Right renal cortex interstitium (tissue), 3 donors: ENCODE results near the gene HOXA4. TPM values are rescaled to one million over a fixed set of nuclear protein-coding genes. Genes with fewer than 3 reads are reported as not detected.
A peak's percentile ranks its signal among the peaks of the same experiment; 100 is the strongest.

ENCODE experiments used
- DNase-seq, 3 donors: peaks; one replicate each; pipeline ENCODE4 v3.0.0-alpha.2; 2013; ENCODE audit warnings: low read depth in 3 of 3, low spot score in 2 of 3
- polyA plus RNA-seq, 3 donors: library from polyadenylated mRNA; unstranded; fragments of 120-200 nt; gene quantifications; one replicate each; pipeline ENCODE4 v1.2.1, GENCODE V29; 2013; ENCODE audit not compliant: insufficient read length in 3 of 3

Gene HOXA4
- 10 to 100 TPM; 15.7 to 22.5 (median 17.3) TPM for polyA plus RNA-seq

DNA sequence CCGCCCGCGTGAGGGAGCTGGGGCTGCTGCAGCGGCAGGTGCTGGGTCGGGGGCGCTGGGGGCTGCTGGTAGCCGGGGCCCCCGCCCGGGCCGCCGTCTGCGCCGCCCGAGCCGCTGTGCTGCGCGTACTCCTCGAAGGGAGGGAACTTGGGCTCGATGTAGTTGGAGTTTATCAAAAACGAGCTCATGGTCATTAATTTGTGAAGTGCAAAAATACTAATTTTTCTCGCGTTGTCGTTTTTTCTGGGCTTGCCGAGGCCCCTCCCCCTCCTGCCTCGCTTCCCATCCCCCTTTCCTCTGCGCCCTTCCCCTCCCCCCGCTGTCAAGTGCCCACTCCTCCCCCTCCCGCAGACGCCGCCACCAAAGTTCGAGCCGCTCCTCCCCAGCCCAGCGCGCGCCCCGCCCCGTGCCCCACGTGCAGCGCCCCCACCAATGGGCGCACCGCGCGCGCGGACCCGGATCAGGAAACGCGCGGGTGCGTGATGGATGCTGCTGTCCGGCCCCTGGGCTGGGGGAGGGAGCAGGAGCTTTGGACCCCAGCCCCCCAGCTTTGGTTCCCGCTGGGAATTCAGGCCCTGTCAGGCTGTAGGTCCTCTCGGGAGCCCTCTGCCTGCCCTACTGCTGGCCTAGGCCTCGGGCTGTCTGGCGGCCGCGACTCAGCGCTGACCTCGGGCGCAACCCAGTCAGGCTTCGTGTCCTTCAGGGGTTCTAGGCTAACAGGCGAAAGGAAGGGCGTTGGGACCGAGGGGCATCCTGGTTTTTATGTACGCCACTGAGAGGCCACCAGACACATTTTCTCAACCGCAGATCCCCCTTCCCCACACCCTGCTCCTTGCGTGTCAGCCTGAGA lies at the start of gene HOXA4:
HOXA4 (minus strand) TSS at position 218 of the 850 bp plus-strand sequence; CDS start at position 194, 24 bp downstream.
- no peak for DNase-seq

DNA sequence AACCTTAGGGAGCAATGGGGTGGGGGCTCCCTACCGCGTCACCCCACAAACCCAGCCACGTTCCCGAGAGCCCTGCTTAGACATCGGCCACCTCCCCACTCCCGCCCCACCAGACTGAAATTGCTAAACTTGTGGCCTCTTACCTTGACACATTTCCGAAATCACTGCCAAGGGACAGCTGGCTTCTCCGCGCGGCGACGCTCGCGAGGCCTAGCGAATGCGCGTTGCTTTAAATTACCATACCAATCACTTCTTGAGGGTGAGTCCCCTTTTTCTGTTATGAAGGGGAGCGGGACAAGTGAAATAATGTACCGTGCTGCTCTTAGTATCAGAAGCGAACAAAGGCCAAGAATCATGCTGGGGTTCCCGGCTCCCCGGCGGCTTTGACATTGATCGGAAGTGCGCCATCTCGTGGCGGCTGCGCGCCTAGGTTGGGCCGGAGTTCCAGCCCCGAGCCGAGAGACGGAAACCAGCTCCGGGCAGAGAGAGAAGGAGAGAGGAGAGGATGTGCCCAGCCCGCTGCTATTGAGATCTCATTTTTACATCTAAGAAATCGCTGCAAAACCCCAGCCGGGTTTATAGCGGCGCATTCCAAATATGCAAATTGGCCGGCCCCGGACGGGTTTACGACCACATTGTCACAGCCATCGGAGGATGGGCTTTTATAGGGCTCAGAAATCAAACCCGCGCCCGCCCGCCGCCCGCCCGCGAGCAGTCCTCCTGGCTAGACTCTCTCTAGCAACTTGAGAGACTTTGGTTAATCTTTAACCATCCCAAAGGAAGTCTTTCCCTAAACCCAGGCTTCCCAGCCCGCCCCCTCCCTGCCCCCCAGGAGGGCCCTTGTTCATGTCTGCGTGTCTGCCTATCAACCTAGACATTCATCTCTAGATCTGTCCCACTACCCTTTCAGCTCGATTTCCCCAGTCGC lies 49.2 kb upstream of the HOXA4 start:
- peak in 1 of 3 donors; percentile 85 for DNase-seq

DNA sequence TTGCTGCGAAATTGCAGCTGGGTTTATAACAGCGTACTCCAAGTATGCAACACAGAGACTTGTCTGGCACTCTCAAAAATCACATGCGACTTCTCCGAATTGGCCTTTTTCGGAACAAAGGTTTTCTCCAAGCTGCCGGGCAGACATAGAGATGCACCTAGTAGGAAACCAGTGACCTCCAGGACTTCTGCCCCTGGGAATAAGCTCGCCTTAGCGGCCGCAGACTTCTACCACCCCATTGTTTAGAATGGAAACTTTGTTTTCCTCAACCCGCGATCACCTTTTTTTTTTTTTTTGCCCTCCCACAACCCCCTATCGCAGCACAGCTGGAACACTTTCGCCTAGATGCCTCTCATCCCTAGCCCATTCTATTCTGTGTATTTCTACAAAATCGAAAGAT lies 48.5 kb upstream of the HOXA4 start:
- no peak for DNase-seq

DNA sequence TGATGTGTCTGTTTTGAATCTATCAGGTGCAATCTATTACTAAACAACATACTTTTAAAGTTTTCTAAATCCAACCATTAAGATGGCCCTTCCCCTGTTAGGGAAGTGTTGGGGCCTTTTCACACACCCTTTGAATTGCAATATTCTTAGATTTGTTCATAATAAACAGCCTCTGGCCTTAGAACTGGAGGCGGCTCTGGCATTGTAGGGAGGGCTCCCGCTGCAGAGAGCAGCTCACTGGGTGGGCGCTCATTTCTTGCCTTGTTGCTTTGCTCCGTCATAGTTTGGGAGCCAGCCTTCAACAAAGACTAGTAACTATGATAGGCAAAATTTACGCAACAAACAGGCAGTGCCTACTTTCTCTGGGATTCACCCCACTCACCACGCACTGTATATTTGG lies 47.8 kb upstream of the HOXA4 start:
- DNase-seq: no peak

DNA sequence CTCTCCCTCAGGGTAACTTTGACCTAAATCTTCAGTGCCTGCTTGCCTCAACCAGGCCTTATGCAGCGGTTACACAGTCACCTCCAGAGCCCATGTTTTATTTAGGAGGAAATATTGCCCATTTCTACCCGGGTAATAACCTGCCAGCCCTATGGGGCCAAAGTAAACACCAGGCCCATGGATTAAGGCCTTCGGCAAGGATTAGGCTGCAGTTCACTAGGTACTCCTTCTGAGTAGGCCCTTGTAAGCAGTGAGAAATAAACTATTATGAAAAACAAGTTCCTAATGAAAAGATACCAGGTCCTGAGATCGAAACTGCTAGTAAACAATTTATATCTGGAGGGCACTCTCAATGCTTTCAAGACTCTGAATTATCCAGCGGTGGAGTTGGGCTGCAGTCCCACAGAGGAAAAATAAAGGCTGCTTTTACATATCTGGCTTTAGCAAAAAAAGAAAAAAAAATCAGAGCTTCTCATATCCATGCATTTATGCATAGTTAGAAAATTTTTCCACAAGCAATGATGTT lies 47.3 kb upstream of the HOXA4 start:
- DNase-seq: no peak

DNA sequence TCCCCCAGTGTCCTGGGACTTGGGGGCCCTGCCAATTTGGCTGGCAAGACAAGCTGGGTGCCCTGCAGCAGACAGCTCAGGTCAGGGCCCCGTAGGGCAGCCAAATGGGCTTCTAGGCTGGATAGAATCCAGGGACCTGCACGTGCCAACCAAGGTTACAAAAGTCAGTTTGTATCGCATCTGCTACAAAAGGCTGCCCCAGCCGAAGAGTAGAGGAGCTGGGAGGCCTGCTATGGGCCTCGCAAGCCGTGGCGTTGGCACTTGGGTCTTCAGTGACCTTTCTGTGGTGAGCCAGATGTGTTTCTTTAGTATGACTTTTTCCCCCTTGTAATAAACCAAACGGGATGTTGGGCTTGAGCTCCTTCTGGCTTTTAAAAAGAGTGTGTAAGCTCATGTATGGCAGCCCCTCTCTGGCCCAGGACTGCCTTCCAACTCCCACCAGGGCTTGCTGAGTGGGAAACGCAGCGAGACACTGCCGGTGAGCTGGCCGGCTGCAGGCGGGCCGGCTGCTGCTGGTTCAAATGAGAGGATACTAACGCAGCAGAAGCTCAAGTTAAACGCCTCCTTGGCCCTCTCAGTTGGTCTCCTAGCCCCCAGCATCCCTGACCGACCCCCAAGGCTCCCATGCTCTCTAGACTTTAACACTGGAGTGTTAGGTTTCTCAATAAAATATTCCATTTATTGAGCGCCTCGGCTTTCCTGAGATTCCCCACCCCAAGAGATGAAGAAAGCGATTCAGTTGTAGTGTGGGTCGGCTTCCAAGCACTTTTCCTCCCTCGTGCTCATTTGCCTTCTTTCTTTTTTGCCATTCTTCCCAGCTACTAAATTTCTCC lies 46.6 kb upstream of the HOXA4 start:
- no peak for DNase-seq

DNA sequence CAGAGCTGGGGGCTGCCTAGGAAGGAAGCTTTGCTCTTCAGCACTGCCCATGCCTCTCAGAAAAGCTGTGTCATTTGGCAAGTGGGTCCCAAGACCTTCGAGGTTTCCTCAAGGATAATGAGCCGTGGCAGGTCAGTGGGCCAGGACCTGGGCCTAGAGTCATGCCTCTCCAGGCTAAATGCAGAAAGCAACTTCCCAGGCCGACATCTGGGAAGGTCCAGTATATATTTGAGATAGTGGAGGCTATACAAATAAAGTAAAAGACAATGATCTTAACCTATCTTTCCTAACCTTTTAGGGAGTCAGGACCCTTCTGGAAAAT lies 45.9 kb upstream of the HOXA4 start:
- DNase-seq: no peak

DNA sequence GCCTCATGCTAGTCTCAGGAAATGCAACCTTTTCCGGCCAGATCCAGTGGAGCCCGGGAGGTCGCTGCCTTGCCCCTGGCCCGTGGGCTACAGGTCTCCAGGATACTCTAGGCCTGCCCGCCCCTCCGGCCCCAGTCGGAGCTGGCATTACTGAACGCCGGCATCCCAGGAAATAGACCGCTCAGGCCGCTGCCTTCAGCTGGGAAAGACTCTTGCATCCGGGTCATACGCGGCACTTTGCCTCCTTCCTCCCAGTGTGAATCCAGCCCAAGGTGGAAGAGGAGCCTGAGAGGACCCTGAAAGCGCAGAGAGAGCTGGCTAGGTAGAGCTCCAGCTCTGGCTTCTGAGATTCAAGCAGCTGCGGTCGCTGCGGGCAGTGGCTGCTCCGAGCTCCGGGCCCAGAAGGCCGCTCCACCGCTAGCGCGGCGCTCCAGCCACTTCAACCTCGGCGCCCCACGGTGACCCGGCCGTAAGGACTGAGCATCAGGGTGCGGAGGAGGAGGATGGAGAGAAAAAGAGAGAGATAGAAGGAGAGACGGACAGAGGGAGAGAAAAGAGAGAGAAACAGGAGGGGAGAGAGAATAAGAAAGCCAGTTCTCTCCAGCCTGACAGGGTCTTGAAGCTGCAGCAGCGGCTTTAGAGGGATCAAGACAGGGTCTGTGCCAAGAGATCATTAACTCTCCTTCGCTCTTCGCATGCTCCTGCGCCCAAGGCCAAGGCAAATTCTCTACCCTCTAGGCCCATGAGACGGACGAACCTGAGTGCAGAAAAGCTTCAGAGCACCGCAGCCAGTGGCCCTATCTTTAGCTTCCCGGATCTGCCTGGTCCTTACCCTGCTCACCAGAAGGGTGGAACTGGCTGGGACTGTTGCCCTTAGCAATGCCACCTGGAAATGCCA lies 45.3 kb upstream of the HOXA4 start:
- DNase-seq: no peak

DNA sequence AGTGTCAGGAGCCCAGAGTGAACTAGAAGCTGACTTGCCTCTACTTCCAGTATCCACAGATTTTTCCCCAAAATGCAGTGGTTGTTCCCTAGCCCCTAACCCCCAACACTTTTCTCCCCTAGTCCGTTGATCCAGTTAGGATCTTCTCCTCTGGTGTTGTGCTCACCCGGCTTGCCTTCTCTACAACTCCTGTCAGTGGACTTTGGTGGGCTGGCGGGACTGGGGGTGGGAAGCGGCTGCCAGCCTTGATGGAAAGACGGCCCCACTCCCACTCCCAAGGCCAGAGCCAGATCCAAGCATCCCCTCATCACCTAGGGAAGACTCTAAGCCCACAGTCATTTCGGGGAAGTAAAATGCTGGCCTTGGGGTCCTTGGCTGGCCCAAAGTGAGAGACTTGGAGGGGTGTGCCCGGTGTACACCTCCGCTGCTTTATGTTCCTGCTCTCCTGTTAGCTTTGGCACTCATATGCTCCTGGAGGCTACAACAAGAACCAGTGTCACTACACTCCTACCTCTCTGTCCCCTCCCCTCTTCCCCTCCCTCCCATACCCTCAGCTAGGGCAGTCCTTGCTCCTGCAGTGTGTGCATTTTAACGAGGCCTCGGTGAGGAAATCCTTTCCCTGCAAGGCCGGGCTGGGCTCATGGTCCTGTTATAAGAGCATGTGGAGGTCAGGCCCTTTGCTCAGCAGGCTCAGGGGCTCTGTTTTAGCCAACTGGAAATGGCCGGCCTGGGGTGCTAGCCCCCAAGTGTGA lies 44.5 kb upstream of the HOXA4 start:
- DNase-seq: no peak

DNA sequence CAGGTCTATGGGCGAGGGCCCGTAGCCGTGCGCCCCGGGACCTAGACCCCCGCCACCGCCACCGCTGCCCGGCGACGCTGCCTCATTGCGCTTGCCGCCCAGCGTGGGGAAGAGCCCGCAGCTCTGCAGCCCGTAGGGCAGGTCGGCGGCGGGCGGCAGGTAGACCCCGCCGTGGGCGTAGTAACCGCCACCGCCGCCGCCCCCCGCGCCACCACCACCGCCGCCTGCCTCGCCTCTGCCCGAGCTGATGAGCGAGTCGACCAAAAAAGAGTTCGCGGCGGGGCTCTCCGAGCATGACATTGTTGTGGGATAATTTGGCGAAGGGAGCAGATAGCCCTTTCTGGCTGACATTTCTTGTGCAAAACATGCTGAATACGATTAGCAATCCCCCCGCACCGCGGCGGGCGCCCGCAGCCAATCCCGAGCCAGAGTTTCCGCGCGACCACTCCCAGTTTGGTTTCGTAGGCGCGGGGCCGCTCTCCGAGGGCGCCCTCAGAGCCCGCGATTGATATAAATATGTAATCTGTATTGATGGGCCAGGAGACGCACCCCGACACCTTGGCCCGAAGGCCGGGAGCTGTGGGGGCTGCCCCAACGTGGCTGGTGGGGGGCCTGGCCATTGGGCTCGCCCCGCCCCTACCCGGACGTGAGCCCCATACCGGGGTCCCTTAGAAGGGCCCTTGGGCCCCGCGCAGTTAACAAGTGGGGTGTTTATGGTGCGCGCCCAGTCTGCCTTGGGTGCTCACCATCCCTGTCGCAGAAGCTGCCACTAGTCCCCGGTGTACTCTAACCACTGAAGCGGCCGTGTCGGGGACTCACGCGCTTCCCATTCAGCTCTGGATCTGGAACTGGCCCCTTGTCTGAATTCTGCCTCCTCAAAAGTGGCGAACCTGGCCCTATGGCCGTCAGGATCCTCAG lies 43.7 kb upstream of the HOXA4 start, which contains the start of gene HOXA10:
HOXA10 (minus strand) TSS at position 365 of the 918 bp plus-strand sequence; CDS start at position 351, 14 bp downstream.
- no peak for DNase-seq

DNA sequence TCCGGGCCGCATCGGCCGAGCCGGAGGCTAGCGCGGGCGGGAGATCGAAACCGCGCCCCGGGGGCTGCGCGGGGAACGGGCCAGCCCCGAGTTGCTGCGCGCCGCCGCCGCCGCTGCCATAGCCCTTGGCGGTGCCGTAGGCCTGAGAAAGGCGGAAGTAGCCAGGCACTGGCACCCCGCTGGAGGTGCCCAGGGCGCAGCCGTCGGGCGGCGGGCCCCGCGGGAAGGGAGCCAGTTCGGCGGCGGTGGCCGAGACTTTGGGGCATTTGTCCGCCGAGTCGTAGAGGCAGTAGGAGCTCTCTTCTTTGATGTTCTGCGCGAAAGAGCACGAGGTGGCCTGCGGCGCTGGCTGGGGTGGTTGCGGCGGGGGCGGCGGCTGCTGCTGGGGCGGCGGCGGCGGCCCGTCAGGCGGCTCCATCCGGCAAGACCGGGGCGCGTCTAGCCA lies 43.0 kb upstream of the HOXA4 start:
- DNase-seq: no peak

DNA sequence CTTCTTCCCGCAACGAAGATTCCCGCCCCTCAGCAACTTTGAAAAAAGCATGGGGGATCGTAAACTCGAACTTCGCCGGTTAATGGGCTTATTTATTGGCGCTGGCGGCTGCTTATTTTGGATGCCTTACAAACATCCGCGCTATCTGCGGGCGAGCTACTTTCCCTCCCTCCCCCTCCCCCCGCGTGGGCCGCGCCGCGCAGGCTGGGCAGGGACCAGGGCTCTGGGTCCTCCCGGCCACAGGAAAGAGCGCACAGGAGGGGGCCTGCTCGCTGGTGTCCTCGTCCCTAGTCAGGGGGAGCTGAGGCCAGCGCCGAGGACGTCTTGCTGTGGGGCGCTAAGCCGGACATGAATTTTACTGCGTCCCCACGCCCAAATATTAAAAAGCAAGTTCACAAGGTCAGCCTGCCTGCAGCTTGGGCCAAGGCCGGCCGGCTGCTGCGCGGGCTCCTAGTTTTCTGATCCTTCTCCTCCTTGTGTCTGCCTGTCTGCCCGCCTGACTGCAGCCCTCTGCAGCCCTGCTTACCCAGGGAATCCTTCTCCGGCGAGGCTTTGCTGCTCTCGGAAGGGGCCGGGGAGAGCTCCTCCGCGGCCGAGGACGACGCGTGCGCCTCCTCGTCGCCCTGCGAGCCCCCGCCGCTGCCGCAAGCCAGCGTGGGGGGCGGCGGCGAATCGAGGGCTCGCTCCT lies 42.4 kb upstream of the HOXA4 start:
- no peak for DNase-seq

DNA sequence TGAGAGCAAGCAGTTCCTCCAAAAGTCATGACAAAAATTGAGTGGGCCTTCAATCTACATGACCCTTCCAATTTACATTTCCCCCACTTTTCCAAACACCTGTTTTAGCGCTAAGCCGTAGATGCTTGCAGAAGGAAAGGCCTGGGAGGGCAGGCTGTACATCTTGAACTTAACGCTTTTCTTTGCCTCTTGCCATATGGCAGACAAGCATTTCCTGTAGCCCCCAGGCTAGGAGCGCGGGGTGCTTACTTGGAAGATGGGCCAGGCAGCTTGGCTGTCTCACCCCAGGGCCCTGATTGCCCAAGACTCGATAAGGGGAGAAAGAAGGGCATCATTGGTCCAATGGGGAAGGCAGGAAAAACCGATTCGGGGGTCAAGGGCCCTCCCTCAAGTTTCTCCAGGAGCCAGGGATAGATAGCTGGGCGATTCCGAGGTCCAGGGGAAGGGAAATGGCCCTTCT lies 41.8 kb upstream of the HOXA4 start:
- DNase-seq: no peak

DNA sequence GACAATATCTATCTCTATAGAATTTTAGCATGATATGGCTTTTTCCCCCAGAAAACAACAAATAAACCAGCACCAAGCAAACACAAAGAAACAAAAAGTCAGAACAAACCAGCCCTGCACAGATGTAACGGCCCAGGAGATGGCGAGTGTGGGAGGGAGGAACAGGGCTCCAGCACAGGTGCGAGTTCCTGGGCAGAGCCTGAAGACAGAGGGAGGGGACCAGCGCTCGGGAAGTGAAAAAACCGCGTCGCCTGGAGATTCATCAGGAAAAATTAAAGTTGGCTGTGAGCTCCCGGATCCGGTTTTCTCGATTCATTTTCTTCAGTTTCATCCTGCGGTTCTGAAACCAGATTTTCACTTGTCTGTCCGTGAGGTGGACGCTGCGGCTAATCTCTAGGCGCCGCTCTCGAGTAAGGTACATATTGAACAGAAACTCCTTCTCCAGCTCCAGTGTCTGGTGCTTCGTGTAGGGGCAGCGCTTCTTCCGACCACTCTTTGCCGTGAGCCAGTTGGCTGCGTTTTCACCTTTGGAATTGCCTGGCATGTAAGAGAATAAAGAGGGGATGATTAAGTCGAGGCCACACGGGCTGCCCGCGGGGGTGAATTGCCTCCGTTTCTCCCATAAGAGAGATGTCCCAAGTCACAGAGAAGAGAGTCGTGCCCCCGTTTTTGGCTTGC lies 41.2 kb upstream of the HOXA4 start:
- no peak for DNase-seq

DNA sequence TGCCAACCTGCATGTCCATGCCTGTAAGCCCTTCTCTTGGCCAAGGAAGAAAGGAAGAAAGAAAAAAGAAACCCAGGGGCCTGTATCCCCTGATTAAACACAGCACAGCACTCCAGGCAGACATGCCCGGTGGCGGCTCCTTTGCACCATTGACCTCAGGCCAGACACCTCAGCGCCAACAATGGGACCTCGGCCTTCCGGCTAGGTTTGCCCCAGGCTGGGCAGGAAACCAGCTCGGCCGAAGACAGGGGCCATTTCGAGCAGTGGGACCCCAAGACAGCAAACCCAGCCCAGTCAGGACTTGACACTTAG lies 40.7 kb upstream of the HOXA4 start:
- no peak for DNase-seq
